AG04450 (cell line): ENCODE results near the gene PGF. TPM values are rescaled to one million over a fixed set of nuclear protein-coding genes. Genes with fewer than 3 reads are reported as not detected.
"Not testable (repeated sequence)": the region's sequence is repeated elsewhere in the genome, so short reads cannot be mapped to it uniquely, and the experiment has no call there.

ENCODE experiments used
- CTCF ChIA-PET: fragments of 300-600, 350-600 bp; formaldehyde crosslinking; extraction: SDS; loops from one replicate; lab custom pipeline; 2022; ENCODE audit warnings: antibody characterized with exemption, inconsistent platforms; lab: Charles Lee
- POLR2A ChIA-PET: fragments of 350-600 bp; formaldehyde crosslinking; extraction: SDS; loops from one replicate; lab custom pipeline; 2021; ENCODE audit warnings: antibody characterized with exemption, inconsistent platforms; lab: Yijun Ruan, JAX
- DNase-seq: peaks from one replicate; pipeline ENCODE4 v3.0.0-alpha.2; 2011; ENCODE audit warnings: low read depth, low spot score
- H3K27ac ChIP-seq: one replicate; pipeline ENCODE4 v1.5.1; 2012; ENCODE audit warnings: low read depth, low read length, control low read depth
- H3K27me3 ChIP-seq: one replicate; pipeline ENCODE4 v1.6.0; 2012; ENCODE audit warnings: low read length; ENCODE audit not compliant: control insufficient read depth, insufficient read depth
- H3K4me3 ChIP-seq: 2 replicates; pipeline ENCODE4 v1.5.1; 2011; ENCODE audit warnings: mild to moderate bottlenecking, low read depth, low read length, control low read depth
- H3K9me3 ChIP-seq: 2 replicates; pipeline ENCODE4 v1.5.1; 2012; ENCODE audit warnings: low read length; ENCODE audit not compliant: control insufficient read depth, insufficient read depth
- CTCF ChIP-seq: IDR thresholded peaks from 2 replicates; pipeline ENCODE4 v1.5.1; 2011; ENCODE audit warnings: low read depth, low read length, control low read depth, inconsistent platforms
- polyA plus RNA-seq: library from polyadenylated mRNA; depleted of rRNA; stranded (reverse); fragments of >200 nt; gene quantifications from 2 replicates; pipeline ENCODE4 v1.2.3, GENCODE V29; 2011

Gene PGF
- polyA plus RNA-seq, 1 experiment, result 0.63 TPM

- Histone ChIP-seq H3K9me3 (no peaks in the 10 kb centered on the region; the same call in 1 of the 2 replicates), H3K27ac (no peak overlapping the region), H3K4me3 (no peak overlapping the region), H3K27me3 (peaks cover under 1% of the 10 kb centered on the region)
- ChIA-PET POLR2A (interaction anchor here (0.7 kb wide), 1 partner anchor 172 kb away, joined by 4 read pairs; no protein-coding TSS in a partner anchor), CTCF (interaction anchor here (0.8 kb wide), 1 partner anchor 156 kb away, joined by 4 read pairs; no protein-coding TSS in a partner anchor)
- TF ChIP-seq CTCF, result no peak
- DNase-seq, result no peak
Observed at GRCh38 chr14:74932401-74932901, 22.9 kb downstream of the PGF start.

GRCh38 chr14:74931744-74932143 is 23.7 kb downstream of the PGF start:
- H3K27ac ChIP-seq, DNase-seq, H3K27me3 ChIP-seq, H3K9me3 ChIP-seq, H3K4me3 ChIP-seq: not testable (repeated sequence)
- ChIA-PET POLR2A (interaction anchor here (0.6 to 0.7 kb wide), 3 partner anchors 10 to 172 kb away, joined by 3 to 4 read pairs (median 4); no protein-coding TSS in a partner anchor), CTCF (interaction anchor here (0.9 to 1.2 kb wide), 2 partner anchors 27 to 157 kb away, joined by 3 to 4 read pairs; no protein-coding TSS in a partner anchor)

- ChIA-PET CTCF (interaction anchor here (1.0 kb wide), 1 partner anchor 159 kb away, joined by 4 read pairs; no protein-coding TSS in a partner anchor), POLR2A (no interaction called here)
- TF ChIP-seq CTCF, result no peak
- DNase-seq, result no peak
- H3K27me3 ChIP-seq, result peaks cover 2% of the 10 kb centered on the region
- no peak overlapping the region for H3K4me3 ChIP-seq
- no peaks in the 10 kb centered on the region for H3K9me3 ChIP-seq
- H3K27ac ChIP-seq, result no peak overlapping the region
Observed at GRCh38 chr14:74929242-74929641, 26.2 kb downstream of the PGF start.

- H3K9me3 ChIP-seq, result no peaks in the 10 kb centered on the region
- H3K27me3 ChIP-seq, result peaks cover 2% of the 10 kb centered on the region
- ChIA-PET CTCF (no interaction called here), POLR2A (no interaction called here)
- H3K27ac ChIP-seq, result no peak overlapping the region
- DNase-seq, result no peak
- no peak overlapping the region for H3K4me3 ChIP-seq
- no peak for TF ChIP-seq CTCF
Observed at GRCh38 chr14:74927225-74927624, 28.2 kb downstream of the PGF start.

GRCh38 chr14:74924061-74924460 is 31.3 kb downstream of the PGF start:
- Histone ChIP-seq H3K27ac (no peak overlapping the region), H3K4me3 (no peak overlapping the region), H3K9me3 (no peaks in the 10 kb centered on the region), H3K27me3 (peaks cover 2% of the 10 kb centered on the region)
- ChIA-PET POLR2A (no interaction called here), CTCF (interaction anchor here (1.3 to 3.4 kb wide), 3 partner anchors 21 to 165 kb away, joined by 4 to 25 read pairs (median 13); no protein-coding TSS in a partner anchor)
- TF ChIP-seq CTCF, result no peak
- DNase-seq, result no peak
